Fibroblast of lung (primary cell): ENCODE results near the gene ARMC9. TPM values are rescaled to one million over a fixed set of nuclear protein-coding genes. Genes with fewer than 3 reads are reported as not detected.
A peak's percentile ranks its signal among the peaks of the same experiment; 100 is the strongest.
"Not testable (repeated sequence)": the region's sequence is repeated elsewhere in the genome, so short reads cannot be mapped to it uniquely, and the experiment has no call there.

Source experiments
- DNase-seq, 2 donors: peaks; one replicate each; pipeline versions ENCODE4 v3.0.0 to v3.0.0-alpha.2; 2010; ENCODE audit warnings: low read depth in 2 of 2
- H2AFZ ChIP-seq: 2 replicates; pipeline ENCODE4 v1.5.1; 2012; ENCODE audit warnings: low read length, control low read depth, inconsistent platforms
- H3K27ac ChIP-seq: 2 replicates; pipeline ENCODE4 v1.5.1; 2011; ENCODE audit warnings: low read length, control low read depth; ENCODE audit not compliant: insufficient read depth
- H3K27me3 ChIP-seq: 2 replicates; pipeline ENCODE4 v1.5.1; 2011; ENCODE audit warnings: mild to moderate bottlenecking, low read length; ENCODE audit not compliant: control insufficient read depth, insufficient read depth
- H3K36me3 ChIP-seq: 2 replicates; pipeline ENCODE4 v1.5.1; 2011; ENCODE audit warnings: low read length; ENCODE audit not compliant: control insufficient read depth, insufficient read depth
- H3K4me1 ChIP-seq: 2 replicates; pipeline ENCODE4 v1.5.1; 2011; ENCODE audit warnings: low read length; ENCODE audit not compliant: control insufficient read depth, insufficient read depth; ENCODE audit errors: extremely low read depth
- H3K4me2 ChIP-seq: 2 replicates; pipeline ENCODE4 v1.5.1; 2011; ENCODE audit warnings: low read length, control low read depth; ENCODE audit not compliant: insufficient read depth; ENCODE audit errors: extremely low read depth
- H3K4me3 ChIP-seq, 4 experiments: fragments of 200-600 bp in 1 of 4; sonication (generic) in 1 of 4; replicated peaks in 1 of 4; 2 replicates each; pipeline ENCODE4 v1.5.1; 2011 to 2016; ENCODE audit warnings: low read length in 4 of 4, low read depth in 3 of 4, mild to moderate bottlenecking in 3 of 4, control low read depth in 2 of 4, inconsistent platforms in 1 of 4, mixed read lengths in 1 of 4; ENCODE audit not compliant: insufficient read depth in 1 of 4; ENCODE audit errors: control extremely low read depth in 1 of 4
- H3K79me2 ChIP-seq: 2 replicates; pipeline ENCODE4 v1.5.1; 2012; ENCODE audit warnings: mild to moderate bottlenecking, low read length, inconsistent platforms; ENCODE audit not compliant: control insufficient read depth, insufficient read depth
- H3K9ac ChIP-seq: 2 replicates; pipeline ENCODE4 v1.5.1; 2011; ENCODE audit warnings: mild to moderate bottlenecking, low read length, control low read depth; ENCODE audit not compliant: insufficient read depth
- H3K9me3 ChIP-seq: 2 replicates; pipeline ENCODE4 v1.5.1; 2012; ENCODE audit warnings: low read depth, low read length; ENCODE audit not compliant: control insufficient read depth, insufficient read depth
- H4K20me1 ChIP-seq: 2 replicates; pipeline ENCODE4 v1.5.1; 2011; ENCODE audit warnings: low read length; ENCODE audit not compliant: control insufficient read depth, insufficient read depth; ENCODE audit errors: extremely low read depth
- EZH2 ChIP-seq: IDR thresholded peaks from 2 replicates; pipeline ENCODE4 v1.5.1; 2012; ENCODE audit warnings: low read length, control low read depth, mild to moderate bottlenecking; ENCODE audit errors: missing control alignments
- polyA plus RNA-seq, 2 donors: library from polyadenylated mRNA; depleted of rRNA in 1 of 2; stranded (reverse) in 1 of 2; unstranded in 1 of 2; fragments of >200 nt; gene quantifications; 2 replicates each; pipeline ENCODE4 v1.2.1, GENCODE V29; 2011 to 2012; ENCODE audit warnings: missing spikeins in 1 of 2
- total RNA-seq: library from RNA; depleted of rRNA; stranded (reverse); fragments of >200 nt; gene quantifications from 2 replicates; pipeline ENCODE4 v1.2.1, GENCODE V29; 2014
- TF ChIP-seq, protein P1 (sequence below), 2 donors: IDR thresholded peaks in 1 of 2; conservative IDR thresholded peaks in 1 of 2; 1 replicate in 1 of 2; 2 replicates in 1 of 2; pipeline ENCODE4 v1.5.1; 2011 to 2012; ENCODE audit warnings: low read length in 2 of 2, control low read depth in 1 of 2, inconsistent platforms in 1 of 2, low read depth in 1 of 2, mild to moderate bottlenecking in 1 of 2

The ARMC9 gene
- total and polyA plus RNA-seq, 2 donors (not counting 1 experiment from before 2014, with no cell fraction given) = 68.4 to 153 TPM

DNA sequence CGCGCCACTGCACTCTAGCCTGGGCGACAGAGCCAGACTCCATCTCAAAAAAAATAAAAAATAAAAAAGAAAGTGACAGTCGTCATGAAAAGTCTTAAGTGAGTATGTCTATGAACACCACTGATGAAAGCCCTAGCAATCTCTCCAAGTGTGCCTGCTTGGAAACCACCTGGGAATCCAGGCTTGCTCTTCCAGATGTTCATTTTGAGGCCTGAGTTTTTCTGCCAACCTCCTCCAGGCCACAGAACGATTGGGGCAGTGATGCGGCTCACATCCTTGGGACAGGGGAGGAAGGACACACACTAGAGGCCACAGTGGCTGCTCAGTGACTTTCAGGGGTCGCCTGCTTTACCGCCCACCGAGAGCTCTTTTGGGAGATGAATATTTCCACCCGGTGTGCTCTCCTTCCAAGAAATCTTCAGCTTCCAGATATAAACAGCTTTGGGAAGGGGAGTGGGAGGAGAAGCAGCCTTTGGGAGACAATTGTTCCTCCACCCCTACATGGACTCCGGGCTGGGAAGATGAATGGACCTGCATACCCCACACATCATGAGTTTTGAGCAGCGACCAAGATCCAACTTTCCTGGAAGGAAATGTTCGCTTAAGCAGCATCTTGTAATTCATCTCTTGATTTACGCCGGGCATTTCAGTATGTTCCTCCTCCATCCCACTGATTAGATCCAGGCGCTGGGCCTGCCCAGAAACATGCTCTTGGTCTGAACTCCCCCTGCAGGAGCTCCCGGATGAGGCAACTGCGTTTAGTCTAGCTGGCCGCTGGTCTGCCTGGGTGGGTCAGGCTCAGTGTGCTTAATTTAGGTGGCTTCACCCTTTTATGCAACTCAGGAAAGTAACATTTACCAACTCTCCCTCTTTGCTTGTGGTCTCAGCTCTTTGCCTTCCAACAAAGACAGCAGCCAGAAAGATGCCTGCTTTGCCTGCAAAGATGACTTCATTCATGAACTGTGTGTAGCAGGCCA lies 6.2 kb upstream of the ARMC9 start:
- H3K27ac ChIP-seq = peak overlapping the region; percentile 74
- H3K4me3 ChIP-seq = no peak overlapping the region

DNA sequence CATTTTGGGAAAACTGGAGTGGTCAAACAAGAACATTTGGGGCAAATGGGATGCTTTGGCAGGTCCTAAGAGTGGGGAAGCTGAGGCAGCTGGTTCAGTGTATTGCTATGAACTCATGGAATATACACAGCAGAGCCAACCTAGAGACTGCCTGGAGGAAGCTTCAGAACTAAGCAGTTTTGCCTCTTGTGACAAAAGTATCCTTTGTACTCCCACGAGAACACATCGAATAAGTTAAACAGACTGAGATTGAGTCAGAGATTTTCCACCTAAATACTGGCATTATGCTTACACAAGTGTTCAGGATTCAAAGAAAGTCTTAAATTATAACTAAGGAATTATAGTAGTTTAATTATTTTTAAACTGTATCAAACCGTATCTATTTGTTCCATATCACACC lies 5.2 kb upstream of the ARMC9 start:
- no peaks in the 10 kb centered on the region for H4K20me1 ChIP-seq
- H3K27ac ChIP-seq = no peak overlapping the region
- no peak overlapping the region for H3K4me2 ChIP-seq
- no peak overlapping the region for H3K4me3 ChIP-seq
- H3K36me3 ChIP-seq = no peaks in the 10 kb centered on the region
- H3K27me3 ChIP-seq = no peaks in the 10 kb centered on the region
- no peaks in the 10 kb centered on the region for H3K9me3 ChIP-seq
- no peak for DNase-seq
- H3K9ac ChIP-seq = no peak overlapping the region
- H2AFZ ChIP-seq = no peak overlapping the region
- no peaks in the 10 kb centered on the region for H3K79me2 ChIP-seq
- TF ChIP-seq, protein P1, sequence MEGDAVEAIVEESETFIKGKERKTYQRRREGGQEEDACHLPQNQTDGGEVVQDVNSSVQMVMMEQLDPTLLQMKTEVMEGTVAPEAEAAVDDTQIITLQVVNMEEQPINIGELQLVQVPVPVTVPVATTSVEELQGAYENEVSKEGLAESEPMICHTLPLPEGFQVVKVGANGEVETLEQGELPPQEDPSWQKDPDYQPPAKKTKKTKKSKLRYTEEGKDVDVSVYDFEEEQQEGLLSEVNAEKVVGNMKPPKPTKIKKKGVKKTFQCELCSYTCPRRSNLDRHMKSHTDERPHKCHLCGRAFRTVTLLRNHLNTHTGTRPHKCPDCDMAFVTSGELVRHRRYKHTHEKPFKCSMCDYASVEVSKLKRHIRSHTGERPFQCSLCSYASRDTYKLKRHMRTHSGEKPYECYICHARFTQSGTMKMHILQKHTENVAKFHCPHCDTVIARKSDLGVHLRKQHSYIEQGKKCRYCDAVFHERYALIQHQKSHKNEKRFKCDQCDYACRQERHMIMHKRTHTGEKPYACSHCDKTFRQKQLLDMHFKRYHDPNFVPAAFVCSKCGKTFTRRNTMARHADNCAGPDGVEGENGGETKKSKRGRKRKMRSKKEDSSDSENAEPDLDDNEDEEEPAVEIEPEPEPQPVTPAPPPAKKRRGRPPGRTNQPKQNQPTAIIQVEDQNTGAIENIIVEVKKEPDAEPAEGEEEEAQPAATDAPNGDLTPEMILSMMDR (conservative IDR thresholded peaks at IDR 0.05 in 1 of 2, IDR thresholded peaks at IDR 0.05 in 1 of 2; ENCODE audit: low read depth in 1 of 2, low read length in 2 of 2) = no peak
- no peak for TF ChIP-seq EZH2
- peaks cover 21% of the 10 kb centered on the region for H3K4me1 ChIP-seq

More for the DNA sequence above, 6.2 kb upstream of the ARMC9 start:
- peak; percentile 74 to 92 for DNase-seq
- no peaks in the 10 kb centered on the region for H3K27me3 ChIP-seq
- peak overlapping the region; percentile 19 for H3K4me2 ChIP-seq
- H3K9ac ChIP-seq = peak overlapping the region; percentile 38
- no peaks in the 10 kb centered on the region for H3K36me3 ChIP-seq
- H3K4me1 ChIP-seq = peaks cover 20% of the 10 kb centered on the region
- peak overlapping the region; percentile 59 for H2AFZ ChIP-seq
- no peaks in the 10 kb centered on the region for H4K20me1 ChIP-seq
- H3K9me3 ChIP-seq = no peaks in the 10 kb centered on the region
- TF ChIP-seq EZH2 = no peak
- TF ChIP-seq, protein P1 (conservative IDR thresholded peaks at IDR 0.05 in 1 of 2, IDR thresholded peaks at IDR 0.05 in 1 of 2; ENCODE audit: low read depth in 1 of 2, low read length in 2 of 2) = peak; percentile 90 to 97
- no peaks in the 10 kb centered on the region for H3K79me2 ChIP-seq

GRCh38 chr2:231196592-231196991 lies 1.8 kb upstream of the ARMC9 start:
- Histone ChIP-seq H3K9me3 (no peaks in the 10 kb centered on the region), H3K27ac (no peak overlapping the region), H3K27me3 (no peaks in the 10 kb centered on the region), H3K4me3 (no peak overlapping the region), H3K4me2 (no peak overlapping the region), H3K4me1 (peaks cover 16% of the 10 kb centered on the region), H3K36me3 (peaks cover 2% of the 10 kb centered on the region), H2AFZ (no peak overlapping the region), H3K9ac (no peak overlapping the region), H4K20me1 (no peaks in the 10 kb centered on the region), H3K79me2 (peaks cover 14% of the 10 kb centered on the region)
- no peak for DNase-seq
- TF ChIP-seq, protein P1 (conservative IDR thresholded peaks at IDR 0.05 in 1 of 2, IDR thresholded peaks at IDR 0.05 in 1 of 2; ENCODE audit: low read depth in 1 of 2, low read length in 2 of 2) = no peak
- TF ChIP-seq EZH2 = no peak

GRCh38 chr2:231197196-231197595 lies 1.2 kb upstream of the ARMC9 start:
- H3K36me3 ChIP-seq, H3K27ac ChIP-seq, H3K9me3 ChIP-seq, H3K9ac ChIP-seq, H3K4me3 ChIP-seq, H3K4me2 ChIP-seq, H4K20me1 ChIP-seq, H3K27me3 ChIP-seq, DNase-seq, H2AFZ ChIP-seq: not testable (repeated sequence)
- H3K4me1 ChIP-seq = peaks cover 12% of the 10 kb centered on the region
- H3K79me2 ChIP-seq = peaks cover 16% of the 10 kb centered on the region
